Keratinocyte (primary cell): ENCODE measurements around the gene UBR3. TPM values are rescaled to one million over a fixed set of nuclear protein-coding genes. Genes with fewer than 3 reads are reported as not detected.

Source experiments
- DNase-seq: peaks from one replicate; pipeline ENCODE4 v3.0.0-alpha.2; 2011; ENCODE audit warnings: low read depth, missing footprints, low spot score
- FAIRE-seq: peaks from 2 replicates; lab custom pipeline; 2011; peaks lifted over from hg19 to GRCh38; lab: Jason Lieb, UNC
- H2AFZ ChIP-seq: 2 replicates; pipeline ENCODE4 v1.6.0; 2012; ENCODE audit warnings: low read length, control low read depth, inconsistent platforms; ENCODE audit not compliant: control insufficient read depth
- H3K27ac ChIP-seq: 2 replicates; pipeline ENCODE4 v1.5.1; 2011; ENCODE audit warnings: low read length; ENCODE audit not compliant: control insufficient read depth, insufficient read depth
- H3K27me3 ChIP-seq: 3 replicates; pipeline ENCODE4 v1.6.0; 2011; ENCODE audit warnings: low read length; ENCODE audit not compliant: control insufficient read depth, insufficient read depth; ENCODE audit errors: extremely low read depth
- H3K36me3 ChIP-seq, 2 experiments: 2 replicates in 1 of 2; 3 replicates in 1 of 2; pipeline ENCODE4 v1.5.1; 2011; ENCODE audit warnings: low read length in 2 of 2, mild to moderate bottlenecking in 1 of 2; ENCODE audit not compliant: control insufficient read depth in 2 of 2, insufficient read depth in 2 of 2; ENCODE audit errors: extremely low read depth in 1 of 2
- H3K4me1 ChIP-seq: 3 replicates; pipeline ENCODE4 v1.5.1; 2011; ENCODE audit warnings: low read length; ENCODE audit not compliant: control insufficient read depth, insufficient read depth; ENCODE audit errors: extremely low read depth
- H3K4me2 ChIP-seq: 3 replicates; pipeline ENCODE4 v1.6.0; 2011; ENCODE audit warnings: low read depth, low read length; ENCODE audit not compliant: control insufficient read depth, insufficient read depth; ENCODE audit errors: extremely low read depth
- H3K4me3 ChIP-seq, 3 experiments: fragments of 200-600 bp in 1 of 3; sonication (generic) in 1 of 3; 2 replicates in 2 of 3; 3 replicates in 1 of 3; pipeline ENCODE4 v1.5.1; 2011 to 2016; ENCODE audit warnings: low read length in 3 of 3, mild to moderate bottlenecking in 3 of 3, control low read depth in 2 of 3, inconsistent platforms in 1 of 3, low read depth in 1 of 3, mixed read lengths in 1 of 3, mixed run types in 1 of 3, moderate library complexity in 1 of 3; ENCODE audit not compliant: control insufficient read depth in 2 of 3, insufficient read depth in 2 of 3; ENCODE audit errors: extremely low read depth in 1 of 3
- H3K79me2 ChIP-seq: 2 replicates; pipeline ENCODE4 v1.6.0; 2012; ENCODE audit warnings: low read length; ENCODE audit not compliant: control insufficient read depth, insufficient read depth
- H3K9ac ChIP-seq: 3 replicates; pipeline ENCODE4 v1.6.0; 2011; ENCODE audit warnings: low read length; ENCODE audit not compliant: control insufficient read depth, insufficient read depth; ENCODE audit errors: extremely low read depth
- H3K9me1 ChIP-seq: 3 replicates; pipeline ENCODE4 v1.6.0; 2011; ENCODE audit warnings: low read length; ENCODE audit not compliant: control insufficient read depth, insufficient read depth; ENCODE audit errors: extremely low read depth
- H3K9me3 ChIP-seq: 2 replicates; pipeline ENCODE4 v1.5.1; 2012; ENCODE audit warnings: low read depth, low read length; ENCODE audit not compliant: control insufficient read depth
- H4K20me1 ChIP-seq: 3 replicates; pipeline ENCODE4 v1.6.0; 2011; ENCODE audit warnings: low read length; ENCODE audit not compliant: control insufficient read depth, insufficient read depth; ENCODE audit errors: extremely low read depth
- CTCF ChIP-seq, 3 experiments: IDR thresholded peaks in 1 of 3; conservative IDR thresholded peaks in 1 of 3; optimal IDR thresholded peaks in 1 of 3; 2 replicates in 2 of 3; 3 replicates in 1 of 3; pipeline versions ENCODE3 to v1.5.1; 2011; ENCODE audit warnings: low read length in 3 of 3, mild to moderate bottlenecking in 3 of 3, moderate library complexity in 2 of 3, control low read depth in 1 of 3, inconsistent platforms in 1 of 3; ENCODE audit not compliant: insufficient read depth in 2 of 3; ENCODE audit errors: extremely low read depth in 1 of 3
- EZH2 ChIP-seq: IDR thresholded peaks from one replicate; pipeline ENCODE4 v1.6.1; 2012; ENCODE audit warnings: inconsistent platforms, mild to moderate bottlenecking, low read length, moderate library complexity
- dilution Hi-C: fragments of 300-500 bp; cut with MboI; formaldehyde crosslinking; loops from one replicate; pipeline ENCODE4 v1.7.0; 2020; ENCODE audit warnings: low sequenced_read_pairs; ENCODE audit not compliant: extremely low pct_ligation_motif_present
- polyA plus RNA-seq, 5 experiments: library from polyadenylated mRNA; depleted of rRNA in 3 of 5; stranded (reverse) in 3 of 5; stranded (forward) in 1 of 5; unstranded in 1 of 5; fragments of >200 nt; gene quantifications; 1 replicate in 1 of 5; 2 replicates in 3 of 5; 3 replicates in 1 of 5; pipeline versions ENCODE4 v1.2.1 to v1.2.3, GENCODE V29; 2011 to 2012; ENCODE audit warnings: missing spikeins in 2 of 5, low read depth in 1 of 5, low replicate concordance in 1 of 5

UBR3 gene
- polyA plus RNA-seq, 1 donor (not counting 4 experiments of a cell fraction or from before 2014, with no cell fraction given): 14.7 TPM

GRCh38 chr2:170019060-170019805, 192.0 kb downstream of the UBR3 start:
- Histone ChIP-seq H3K9ac (no peak overlapping the region), H2AFZ (no peak overlapping the region), H3K4me3 (no peak overlapping the region), H3K4me2 (no peak overlapping the region), H3K27ac (no peak overlapping the region), H3K9me3 (no peaks in the 10 kb centered on the region), H3K4me1 (no peaks in the 10 kb centered on the region), H4K20me1 (no peaks in the 10 kb centered on the region), H3K36me3 (no peaks in the 10 kb centered on the region), H3K9me1 (no peaks in the 10 kb centered on the region), H3K27me3 (no peaks in the 10 kb centered on the region), H3K79me2 (no peaks in the 10 kb centered on the region)
- DNase-seq: no peak
- TF ChIP-seq CTCF (optimal IDR thresholded peaks at IDR 0.05 in 1 of 3, IDR thresholded peaks at IDR 0.05 in 1 of 3, conservative IDR thresholded peaks at IDR 0.05 in 1 of 3; ENCODE audit: extremely low read depth in 1 of 3, insufficient read depth in 2 of 3, low read length in 3 of 3) (no peak), EZH2 (no peak)
- dilution Hi-C loops: no loop called here
- no peak for FAIRE-seq

- no peaks in the 10 kb centered on the region for H3K36me3 ChIP-seq
- no peak overlapping the region for H3K4me2 ChIP-seq
- no peak for TF ChIP-seq EZH2
- TF ChIP-seq CTCF (optimal IDR thresholded peaks at IDR 0.05 in 1 of 3, IDR thresholded peaks at IDR 0.05 in 1 of 3, conservative IDR thresholded peaks at IDR 0.05 in 1 of 3; ENCODE audit: extremely low read depth in 1 of 3, insufficient read depth in 2 of 3, low read length in 3 of 3): no peak
- FAIRE-seq (no peak), DNase-seq (no peak)
- no peaks in the 10 kb centered on the region for H3K9me3 ChIP-seq
- no peaks in the 10 kb centered on the region for H3K9me1 ChIP-seq
- no peaks in the 10 kb centered on the region for H3K27me3 ChIP-seq
- H3K4me1 ChIP-seq: no peaks in the 10 kb centered on the region
- H3K4me3 ChIP-seq: no peak overlapping the region
- no peaks in the 10 kb centered on the region for H4K20me1 ChIP-seq
- no peak overlapping the region for H3K9ac ChIP-seq
- H3K79me2 ChIP-seq: no peaks in the 10 kb centered on the region
- H2AFZ ChIP-seq: no peak overlapping the region
- dilution Hi-C loops: no loop called here
- H3K27ac ChIP-seq: no peak overlapping the region
Measured at GRCh38 chr2:170020777-170021176, 193.5 kb downstream of the UBR3 start.
